GM12878 (cell line): ENCODE measurements around the gene TSPEAR.

Experiments
- CEBPB ChIP-seq, 2 experiments: fragments of 150-350 bp in 1 of 2; IDR thresholded peaks; 2 replicates each; pipeline ENCODE4 v1.6.1; 2012 to 2014; ENCODE audit warnings: low read depth in 2 of 2, low read length in 2 of 2, borderline replicate concordance in 1 of 2, inconsistent platforms in 1 of 2
- RUNX3 ChIP-seq: IDR thresholded peaks from 2 replicates; pipeline ENCODE4 v1.6.1; 2012; ENCODE audit warnings: low read length, inconsistent platforms
- TAF1 ChIP-seq: IDR thresholded peaks from 2 replicates; pipeline ENCODE4 v1.6.1; 2011; ENCODE audit warnings: mild to moderate bottlenecking, low read depth, low read length, borderline replicate concordance

DNA sequence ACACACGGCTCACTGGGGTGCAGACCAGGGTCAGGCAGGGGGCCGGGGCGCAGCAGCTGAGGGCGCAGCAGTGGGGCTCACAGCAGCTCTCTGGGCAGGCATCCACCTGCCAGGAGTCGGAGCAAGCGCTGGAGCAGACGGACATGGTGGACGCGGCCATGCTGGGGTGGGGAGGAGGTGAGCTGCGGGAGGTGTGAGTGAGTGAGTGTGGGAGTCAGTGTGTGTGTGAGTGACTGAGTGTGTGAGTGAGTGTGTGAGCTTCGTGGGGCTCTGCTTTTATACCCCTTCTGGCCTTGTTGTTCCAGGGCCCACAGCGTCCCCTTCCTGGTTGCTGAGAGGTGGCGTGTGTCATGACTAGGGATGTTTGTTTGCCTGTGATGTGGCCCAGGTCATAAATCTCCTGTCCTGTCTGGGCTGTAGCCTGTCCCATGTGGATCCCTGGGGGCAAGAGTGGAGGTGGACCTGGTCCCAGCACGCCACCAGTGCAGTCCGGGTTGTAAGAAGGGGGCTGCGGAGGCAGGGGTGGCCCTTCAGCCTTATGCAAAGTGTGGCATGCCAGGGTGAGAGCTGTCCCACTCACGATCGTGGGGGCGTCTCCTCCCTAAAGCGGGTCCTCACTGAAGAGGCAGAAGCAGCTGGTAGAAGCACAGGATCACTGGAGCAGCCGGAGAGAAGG lies 171.2 kb downstream of the TSPEAR start, which contains the start of gene KRTAP10-1:
- TF ChIP-seq RUNX3 (no peak), CEBPB (IDR thresholded peaks at IDR 0.05; ENCODE audit: borderline replicate concordance in 1 of 2, low read depth in 2 of 2, low read length in 2 of 2) (no peak), TAF1 (no peak)
